ENCODE results near the gene ISG20L2.
"Not testable (repeated sequence)": the region's sequence is repeated elsewhere in the genome, so short reads cannot be mapped to it uniquely, and the experiment has no call there.

The ISG20L2 gene

DNA sequence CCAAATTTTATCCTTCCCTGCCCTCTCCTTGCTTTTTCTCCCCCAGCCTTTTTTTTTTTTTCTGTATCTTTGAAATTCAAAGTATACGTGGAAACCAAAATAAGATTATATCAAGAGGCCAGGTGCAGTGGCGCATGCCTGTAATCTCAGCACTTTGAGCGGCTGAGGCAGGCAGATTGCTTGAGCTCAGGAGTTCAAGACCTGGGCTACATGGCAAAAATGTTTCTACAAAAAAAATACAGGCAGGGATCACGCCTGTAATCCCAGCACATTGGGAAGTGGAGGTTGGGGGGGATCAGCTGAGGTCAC, 32.2 kb upstream of the ISG20L2 start:
- in situ Hi-C loops (cut with HindIII; ENCODE audit: low sequenced_read_pairs): no loop called here
- TF ChIP-seq, protein P1, sequence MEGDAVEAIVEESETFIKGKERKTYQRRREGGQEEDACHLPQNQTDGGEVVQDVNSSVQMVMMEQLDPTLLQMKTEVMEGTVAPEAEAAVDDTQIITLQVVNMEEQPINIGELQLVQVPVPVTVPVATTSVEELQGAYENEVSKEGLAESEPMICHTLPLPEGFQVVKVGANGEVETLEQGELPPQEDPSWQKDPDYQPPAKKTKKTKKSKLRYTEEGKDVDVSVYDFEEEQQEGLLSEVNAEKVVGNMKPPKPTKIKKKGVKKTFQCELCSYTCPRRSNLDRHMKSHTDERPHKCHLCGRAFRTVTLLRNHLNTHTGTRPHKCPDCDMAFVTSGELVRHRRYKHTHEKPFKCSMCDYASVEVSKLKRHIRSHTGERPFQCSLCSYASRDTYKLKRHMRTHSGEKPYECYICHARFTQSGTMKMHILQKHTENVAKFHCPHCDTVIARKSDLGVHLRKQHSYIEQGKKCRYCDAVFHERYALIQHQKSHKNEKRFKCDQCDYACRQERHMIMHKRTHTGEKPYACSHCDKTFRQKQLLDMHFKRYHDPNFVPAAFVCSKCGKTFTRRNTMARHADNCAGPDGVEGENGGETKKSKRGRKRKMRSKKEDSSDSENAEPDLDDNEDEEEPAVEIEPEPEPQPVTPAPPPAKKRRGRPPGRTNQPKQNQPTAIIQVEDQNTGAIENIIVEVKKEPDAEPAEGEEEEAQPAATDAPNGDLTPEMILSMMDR (IDR thresholded peaks at IDR 0.05; ENCODE audit: low read depth, low read length, missing control alignments): no peak
- H3K4me3 ChIP-seq (ENCODE audit: low read depth, low read length): no peak overlapping the region
- DNase-seq (ENCODE audit: low read depth): no peak

- H3K4me3 ChIP-seq (ENCODE audit: low read depth, low read length): no peak overlapping the region
- no peak for DNase-seq (ENCODE audit: low read depth)
- in situ Hi-C loops (cut with HindIII; ENCODE audit: low sequenced_read_pairs): no loop called here
- TF ChIP-seq, protein P1 (IDR thresholded peaks at IDR 0.05; ENCODE audit: low read depth, low read length, missing control alignments): no peak
Observed at GRCh38 chr1:156760092-156760795, 31.7 kb upstream of the ISG20L2 start.

GRCh38 chr1:156757572-156758253, 29.1 kb upstream of the ISG20L2 start:
- H3K4me3 ChIP-seq (ENCODE audit: low read depth, low read length); in situ Hi-C loops (cut with HindIII; ENCODE audit: low sequenced_read_pairs); DNase-seq (ENCODE audit: low read depth): not testable (repeated sequence)

- TF ChIP-seq, protein P1 (IDR thresholded peaks at IDR 0.05; ENCODE audit: low read depth, low read length, missing control alignments): no peak
- DNase-seq (ENCODE audit: low read depth): no peak
- in situ Hi-C loops (cut with HindIII; ENCODE audit: low sequenced_read_pairs): no loop called here
- no peak overlapping the region for H3K4me3 ChIP-seq (ENCODE audit: low read depth, low read length)
Observed at GRCh38 chr1:156756355-156756754, 27.8 kb upstream of the ISG20L2 start.

- in situ Hi-C loops (cut with HindIII; ENCODE audit: low sequenced_read_pairs): no loop called here
- no peak for DNase-seq (ENCODE audit: low read depth)
- no peak overlapping the region for H3K4me3 ChIP-seq (ENCODE audit: low read depth, low read length)
- TF ChIP-seq, protein P1 (IDR thresholded peaks at IDR 0.05; ENCODE audit: low read depth, low read length, missing control alignments): no peak
Observed at GRCh38 chr1:156755527-156755950, 27.0 kb upstream of the ISG20L2 start.

GRCh38 chr1:156754219-156754618, 25.7 kb upstream of the ISG20L2 start:
- in situ Hi-C loops (cut with HindIII; ENCODE audit: low sequenced_read_pairs): no loop called here
- no peak overlapping the region for H3K4me3 ChIP-seq (ENCODE audit: low read depth, low read length)
- DNase-seq (ENCODE audit: low read depth): no peak
- TF ChIP-seq, protein P1 (IDR thresholded peaks at IDR 0.05; ENCODE audit: low read depth, low read length, missing control alignments): no peak

GRCh38 chr1:156752843-156753482, 24.4 kb upstream of the ISG20L2 start:
- in situ Hi-C loops (cut with HindIII; ENCODE audit: low sequenced_read_pairs): no loop called here
- H3K4me3 ChIP-seq (ENCODE audit: low read depth, low read length): peak overlapping the region; percentile 94
- DNase-seq (ENCODE audit: low read depth): no peak
- TF ChIP-seq, protein P1 (IDR thresholded peaks at IDR 0.05; ENCODE audit: low read depth, low read length, missing control alignments): no peak

Measured in astrocyte of the cerebellum (primary cell).